Measurements from ENCODE around the gene GTF2F2.

DNA sequence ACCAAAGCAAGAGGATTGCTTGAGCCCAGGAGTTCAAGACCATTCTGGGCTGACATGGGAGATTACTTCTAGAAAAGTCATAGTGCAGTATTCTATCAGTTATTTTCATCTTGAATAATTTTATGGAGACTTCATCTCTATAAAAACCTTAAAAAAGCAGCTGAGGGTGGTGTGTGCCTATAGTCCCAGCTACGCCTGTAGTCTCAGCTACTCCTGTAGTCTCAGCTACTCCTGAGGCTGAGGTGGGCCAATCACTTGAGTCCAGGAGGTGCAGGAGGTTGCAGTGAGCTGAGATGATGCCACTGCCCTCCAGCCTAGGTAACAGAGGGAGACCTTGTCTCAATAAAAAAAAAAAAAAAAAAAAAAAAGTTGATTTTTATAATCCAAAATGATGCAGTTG lies 102.6 kb downstream of the GTF2F2 start:
- TF ChIP-seq, protein P1, sequence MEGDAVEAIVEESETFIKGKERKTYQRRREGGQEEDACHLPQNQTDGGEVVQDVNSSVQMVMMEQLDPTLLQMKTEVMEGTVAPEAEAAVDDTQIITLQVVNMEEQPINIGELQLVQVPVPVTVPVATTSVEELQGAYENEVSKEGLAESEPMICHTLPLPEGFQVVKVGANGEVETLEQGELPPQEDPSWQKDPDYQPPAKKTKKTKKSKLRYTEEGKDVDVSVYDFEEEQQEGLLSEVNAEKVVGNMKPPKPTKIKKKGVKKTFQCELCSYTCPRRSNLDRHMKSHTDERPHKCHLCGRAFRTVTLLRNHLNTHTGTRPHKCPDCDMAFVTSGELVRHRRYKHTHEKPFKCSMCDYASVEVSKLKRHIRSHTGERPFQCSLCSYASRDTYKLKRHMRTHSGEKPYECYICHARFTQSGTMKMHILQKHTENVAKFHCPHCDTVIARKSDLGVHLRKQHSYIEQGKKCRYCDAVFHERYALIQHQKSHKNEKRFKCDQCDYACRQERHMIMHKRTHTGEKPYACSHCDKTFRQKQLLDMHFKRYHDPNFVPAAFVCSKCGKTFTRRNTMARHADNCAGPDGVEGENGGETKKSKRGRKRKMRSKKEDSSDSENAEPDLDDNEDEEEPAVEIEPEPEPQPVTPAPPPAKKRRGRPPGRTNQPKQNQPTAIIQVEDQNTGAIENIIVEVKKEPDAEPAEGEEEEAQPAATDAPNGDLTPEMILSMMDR (IDR thresholded peaks at IDR 0.05): no peak
- no peak for TF ChIP-seq EZH2 (IDR thresholded peaks at IDR 0.05; ENCODE audit: borderline replicate concordance, insufficient read depth, low read depth, low read length, poor library complexity, severe bottlenecking)
